Fibroblast of skin of left biceps (primary cell): ENCODE measurements around the gene ATP6V1G1.
"Not testable (repeated sequence)": the region's sequence is repeated elsewhere in the genome, so short reads cannot be mapped to it uniquely, and the experiment has no call there.

Experiments
- DNase-seq, 2 experiments: peaks; one replicate each; pipeline ENCODE4 v3.0.0-alpha.2; 2013; ENCODE audit warnings: low read depth in 2 of 2

Gene ATP6V1G1, protein sequence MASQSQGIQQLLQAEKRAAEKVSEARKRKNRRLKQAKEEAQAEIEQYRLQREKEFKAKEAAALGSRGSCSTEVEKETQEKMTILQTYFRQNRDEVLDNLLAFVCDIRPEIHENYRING

DNA sequence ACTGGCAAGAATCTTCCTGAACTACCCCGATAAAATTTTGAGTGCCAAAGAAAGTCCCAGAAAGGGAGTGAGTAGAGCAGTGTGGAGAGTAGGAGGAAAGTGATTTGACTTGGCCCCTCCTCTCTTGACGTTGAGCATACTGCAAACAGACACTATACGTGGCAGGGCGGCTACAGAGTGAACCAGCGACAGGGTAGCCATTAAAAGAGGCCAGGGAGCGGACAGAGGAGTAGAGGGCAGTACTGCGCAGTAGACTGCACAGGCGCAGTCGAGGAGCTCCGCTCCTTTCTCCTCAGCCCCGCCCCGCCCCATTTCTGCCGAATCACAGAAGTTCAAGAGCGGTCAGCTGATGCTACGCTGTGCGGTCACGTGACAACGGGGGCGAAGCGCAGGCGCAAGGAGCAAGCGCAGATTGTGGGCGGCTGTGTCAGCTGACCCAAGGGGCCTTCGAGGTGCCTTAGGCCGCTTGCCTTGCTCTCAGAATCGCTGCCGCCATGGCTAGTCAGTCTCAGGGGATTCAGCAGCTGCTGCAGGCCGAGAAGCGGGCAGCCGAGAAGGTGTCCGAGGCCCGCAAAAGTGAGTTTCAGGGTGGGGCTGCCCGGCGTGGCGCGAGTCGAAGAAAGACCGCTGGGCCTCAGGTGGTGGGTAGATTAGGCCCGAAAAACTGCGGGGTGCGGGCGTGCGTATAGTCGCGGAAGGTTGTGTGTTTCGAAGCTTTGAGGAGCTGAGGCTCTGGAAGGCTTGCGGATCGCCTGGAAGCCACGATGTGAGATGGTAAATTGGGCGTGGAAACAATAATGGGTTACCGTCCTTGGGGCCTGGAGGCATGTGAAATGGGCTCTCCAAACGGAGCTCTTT lies at the start of gene ATP6V1G1:
Gene ATP6V1G1, plus strand, starts transcription at position 425 of the 858 bp plus-strand sequence. Its CDS starts 70 bp downstream, at position 495.
- peak; percentile 97 for DNase-seq

DNA sequence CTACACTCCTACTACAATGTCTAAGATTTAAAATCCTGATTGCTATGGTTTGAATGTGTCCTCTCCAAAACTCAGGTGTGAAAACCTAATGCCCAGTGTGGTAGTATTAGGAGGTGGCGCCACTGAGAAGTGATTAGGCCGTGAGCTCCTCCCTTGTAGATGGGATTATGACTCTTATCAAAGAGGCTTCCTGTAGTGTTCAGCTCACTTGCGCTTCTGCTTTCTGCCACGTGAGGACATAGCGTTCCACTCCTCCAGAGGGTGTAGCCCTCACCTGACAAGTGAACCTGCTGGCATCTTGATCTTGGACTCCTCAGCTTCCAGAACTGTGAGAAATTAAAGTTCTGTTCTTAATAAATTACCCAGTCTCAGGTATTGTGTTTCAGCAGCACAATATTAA lies 49.3 kb upstream of the ATP6V1G1 start:
- DNase-seq: no peak

DNA sequence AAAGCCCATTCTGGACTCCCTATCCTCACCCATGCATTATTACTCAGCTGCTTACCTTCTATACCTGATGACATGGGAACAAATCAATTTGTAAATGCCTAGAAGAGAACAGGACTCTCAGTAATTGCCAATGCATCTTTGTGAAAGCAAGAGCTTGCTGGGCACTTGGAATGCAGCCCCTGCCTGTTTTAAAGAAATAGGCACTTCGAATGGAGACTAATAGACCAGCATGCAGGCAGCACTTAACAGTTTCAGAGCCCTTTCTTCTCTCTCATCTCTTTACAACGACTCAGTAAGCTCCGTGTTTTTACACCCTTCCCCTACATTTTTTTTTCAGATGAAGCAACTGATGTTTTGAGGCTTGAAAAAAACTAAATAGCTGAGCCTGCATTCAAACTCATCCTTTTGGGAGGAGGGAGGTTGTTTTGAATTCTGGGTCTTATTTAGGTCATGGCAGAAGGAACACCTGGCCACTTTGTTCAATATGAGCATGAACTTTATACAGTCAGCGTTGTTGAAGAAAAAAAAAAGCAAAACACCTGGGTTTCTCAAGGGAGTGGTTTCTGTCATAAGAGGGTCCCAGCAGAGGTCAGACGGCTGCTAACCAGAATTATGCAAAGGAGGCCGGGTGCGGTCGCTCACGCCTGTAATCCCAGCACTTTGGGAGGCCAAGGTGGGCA lies 47.7 kb upstream of the ATP6V1G1 start:
- DNase-seq: no peak

DNA sequence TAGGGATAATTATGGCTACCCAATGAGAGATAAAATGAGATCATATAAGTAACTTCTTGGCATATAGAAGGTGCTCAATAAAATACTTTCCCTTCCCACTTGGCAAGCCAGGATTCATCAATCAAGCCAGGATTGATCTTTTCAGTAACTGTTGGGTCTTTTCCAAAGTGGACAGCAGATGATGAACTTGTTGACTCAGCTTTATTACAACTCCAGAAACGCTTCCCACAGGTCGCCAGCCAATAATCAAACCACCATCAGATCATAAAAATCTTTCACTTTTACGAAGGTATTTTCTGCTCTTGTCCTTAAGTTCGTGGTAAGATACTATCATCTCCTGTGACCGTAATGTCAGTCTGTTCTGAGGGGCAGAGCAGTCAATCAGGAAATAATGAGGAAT lies 42.5 kb upstream of the ATP6V1G1 start:
- no peak for DNase-seq

GRCh38 chr9:114546851-114547250 lies 40.7 kb upstream of the ATP6V1G1 start:
- DNase-seq: no peak

DNA sequence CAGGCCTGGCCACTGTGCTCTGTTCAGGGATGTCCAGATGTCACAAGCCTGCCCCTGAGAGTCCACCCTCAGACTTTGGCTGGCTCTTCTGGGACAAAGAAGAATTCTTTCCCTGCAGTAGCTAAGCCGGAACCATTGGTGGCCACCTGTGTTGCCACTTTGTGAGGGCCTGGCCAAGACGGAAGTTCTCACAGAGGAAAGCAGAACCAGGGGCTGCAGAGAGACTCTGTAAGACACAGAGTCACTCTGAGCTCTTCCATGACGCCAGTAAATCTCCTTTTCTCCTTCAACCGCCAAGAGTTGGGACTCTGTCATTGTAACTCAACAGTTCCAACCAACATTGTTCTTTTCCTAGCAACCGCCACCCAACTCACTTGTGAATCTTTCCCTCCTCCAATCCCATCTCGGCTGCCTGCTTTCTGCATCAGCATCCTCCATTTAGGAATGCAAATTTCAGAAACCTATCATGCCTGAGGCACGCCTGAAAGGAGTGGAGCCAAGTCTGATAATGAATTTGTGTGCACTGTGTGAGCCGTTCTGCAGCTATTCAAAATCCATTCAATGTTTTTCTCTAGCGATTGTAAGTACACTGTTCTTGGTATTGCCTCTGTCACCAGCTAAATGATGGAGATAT lies 37.8 kb upstream of the ATP6V1G1 start:
- peak in 1 of 2 experiments; percentile 8 for DNase-seq

- DNase-seq: peak; percentile 73 to 74
Measured at GRCh38 chr9:114551750-114552685, 35.6 kb upstream of the ATP6V1G1 start.

GRCh38 chr9:114552706-114553105 lies 34.9 kb upstream of the ATP6V1G1 start:
- no peak for DNase-seq

DNA sequence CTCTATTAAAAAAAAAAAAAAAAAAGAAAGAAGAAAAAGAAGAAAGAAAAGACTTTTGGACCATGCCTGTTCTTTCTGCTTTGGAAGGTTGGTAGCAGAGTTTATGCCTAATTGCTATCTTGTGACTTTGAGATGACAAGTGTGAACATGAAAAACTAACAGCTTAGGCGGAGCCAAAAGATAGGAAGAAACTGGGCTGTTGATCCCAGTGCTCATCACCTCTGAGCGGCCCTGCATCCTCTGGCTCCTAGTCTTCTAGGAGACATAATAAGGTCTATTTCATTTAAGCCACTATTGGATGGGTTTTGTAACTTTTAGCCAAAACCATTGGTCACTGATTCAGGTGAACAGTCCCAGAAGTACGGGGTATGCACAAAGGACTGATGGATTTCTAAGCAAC lies 34.4 kb upstream of the ATP6V1G1 start:
- no peak for DNase-seq

DNA sequence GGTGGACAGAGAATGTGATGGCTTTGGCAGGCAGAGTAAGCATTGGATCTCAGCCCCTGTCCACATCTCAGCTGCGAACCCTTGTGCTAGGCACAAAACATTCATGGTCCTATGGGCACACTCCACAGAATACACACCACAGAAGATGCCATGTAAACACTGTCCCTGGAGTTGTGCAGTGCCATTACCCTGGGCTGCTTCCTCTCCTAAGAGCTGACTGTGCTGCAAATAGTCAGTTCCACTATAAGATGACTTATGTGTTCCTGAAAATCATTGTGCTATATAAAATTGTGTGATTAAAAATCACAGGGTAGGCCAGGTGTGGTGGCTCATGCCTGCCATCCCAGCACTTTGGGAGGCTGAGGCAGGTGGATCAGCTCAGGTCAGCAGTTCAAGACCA lies 31.9 kb upstream of the ATP6V1G1 start:
- no peak for DNase-seq

GRCh38 chr9:114558027-114558675 lies 29.4 kb upstream of the ATP6V1G1 start:
- DNase-seq: no peak

DNA sequence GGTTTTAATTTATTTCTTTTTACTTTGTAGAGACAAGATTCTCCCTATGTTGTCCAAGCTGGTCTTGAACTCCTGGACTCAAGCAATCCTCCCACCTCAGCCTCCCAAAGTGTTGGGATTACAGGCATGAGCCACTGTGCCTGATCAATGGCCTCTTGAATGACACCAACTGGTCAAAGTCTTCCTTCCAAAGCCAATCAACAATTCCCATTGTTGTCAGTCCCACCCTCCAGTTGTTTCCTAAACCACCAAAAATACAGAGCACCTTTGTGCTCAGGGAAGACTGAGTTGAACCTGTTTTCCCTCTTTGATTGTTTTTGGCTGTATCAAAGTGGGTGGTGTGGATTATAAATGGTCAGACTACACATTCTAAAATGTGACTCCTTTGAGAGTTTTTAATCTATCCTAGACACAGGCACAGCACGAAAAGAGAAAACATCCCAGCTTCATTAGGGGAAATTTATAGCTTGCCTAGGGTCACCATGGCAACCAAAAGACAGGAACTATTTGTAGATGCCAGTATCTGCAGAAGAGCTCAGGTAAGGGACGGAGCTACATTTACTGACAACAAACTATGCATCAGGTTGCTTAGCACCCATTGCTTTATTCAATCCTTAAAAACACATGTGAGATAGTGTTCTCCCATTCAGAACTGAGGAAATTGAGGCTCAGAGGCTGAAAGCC lies 27.6 kb upstream of the ATP6V1G1 start:
- DNase-seq: no peak

- no peak for DNase-seq
Measured at GRCh38 chr9:114560956-114561355, 26.6 kb upstream of the ATP6V1G1 start.

- no peak for DNase-seq
Measured at GRCh38 chr9:114561771-114562170, 25.8 kb upstream of the ATP6V1G1 start.

GRCh38 chr9:114565204-114565603 lies 22.4 kb upstream of the ATP6V1G1 start:
- DNase-seq: no peak

DNA sequence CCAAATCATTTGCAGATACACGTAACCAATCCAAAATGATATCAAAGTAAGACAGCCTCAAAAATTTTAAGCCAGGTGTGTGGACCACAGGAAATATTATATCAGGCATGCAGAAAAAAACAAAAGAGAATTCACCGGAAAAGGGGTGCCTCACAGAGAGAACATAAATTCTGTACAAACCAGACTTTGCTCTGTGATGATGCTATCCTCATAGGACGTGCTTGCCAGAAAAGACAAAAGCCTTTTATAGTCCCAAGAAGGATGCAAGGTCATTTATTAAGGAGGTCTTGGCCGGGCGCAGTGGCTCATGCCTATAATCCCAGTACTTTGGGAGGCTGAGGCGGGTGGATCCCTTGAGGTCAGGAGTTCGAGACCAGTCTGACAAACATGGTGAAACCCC lies 16.8 kb upstream of the ATP6V1G1 start:
- DNase-seq: no peak

DNA sequence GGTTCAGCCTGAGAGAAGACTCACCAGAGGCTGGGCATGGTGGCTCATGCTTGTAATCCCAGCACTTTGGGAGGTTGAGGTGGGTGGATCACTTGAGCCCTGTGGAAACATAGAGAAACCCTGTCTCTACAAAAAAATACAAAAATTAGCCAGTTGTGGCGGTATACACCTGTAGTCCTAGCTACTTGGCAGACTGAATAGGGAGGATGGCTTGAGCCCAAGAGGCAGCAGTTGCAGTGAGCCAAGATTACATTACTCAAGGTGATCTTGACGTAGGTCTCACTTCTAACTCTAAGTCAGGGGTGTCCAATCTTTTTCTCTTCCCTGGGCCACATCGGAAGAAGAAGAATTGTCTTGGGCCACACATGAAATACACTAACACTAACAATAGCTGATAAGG lies 16.2 kb upstream of the ATP6V1G1 start:
- DNase-seq: no peak

GRCh38 chr9:114572199-114572598 lies 15.4 kb upstream of the ATP6V1G1 start:
- no peak for DNase-seq

DNA sequence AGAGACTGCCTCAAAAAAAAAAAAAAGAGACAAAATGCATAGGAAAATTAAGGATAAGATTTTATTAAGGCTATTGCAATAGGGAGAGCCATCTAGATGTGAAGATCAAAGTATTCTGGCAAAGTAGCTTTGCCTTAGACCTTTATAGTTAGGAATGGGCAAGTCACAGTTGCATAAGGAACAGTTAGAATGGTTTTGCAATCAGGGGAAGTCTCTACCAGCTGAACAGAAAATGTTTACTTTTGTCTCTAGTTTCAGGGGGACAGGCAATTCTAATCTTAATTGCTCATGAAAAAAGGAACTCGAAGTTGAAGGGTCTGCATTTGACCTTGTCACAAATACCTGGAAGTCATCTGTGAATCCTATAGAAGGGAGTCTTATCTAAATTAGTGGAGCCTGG lies 13.1 kb upstream of the ATP6V1G1 start:
- no peak for DNase-seq

DNA sequence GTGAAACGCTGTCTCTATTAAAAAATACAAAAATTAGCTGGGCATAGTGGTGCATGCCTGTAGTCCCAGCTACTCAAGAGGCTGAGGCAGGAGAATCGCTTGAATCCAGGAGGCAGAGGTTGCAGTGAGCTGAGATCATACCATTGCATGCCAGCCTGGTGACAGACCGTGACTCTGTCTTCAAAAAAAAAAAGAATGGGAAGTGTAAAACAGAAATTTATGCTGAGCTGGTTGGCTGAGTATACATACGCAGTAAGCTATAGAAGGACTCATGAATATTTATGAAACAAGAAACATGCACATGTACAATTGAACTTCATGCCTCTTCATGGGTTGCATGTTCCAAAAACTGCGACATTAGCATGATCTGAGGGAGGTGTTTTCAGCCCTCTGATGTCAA lies 10.8 kb upstream of the ATP6V1G1 start:
- DNase-seq: not testable (repeated sequence)
